GM12874 (cell line): ENCODE results near the gene TFAP2A.

Experiments used
- CTCF ChIP-seq: IDR thresholded peaks from 2 replicates; pipeline ENCODE4 v1.5.1; 2011; ENCODE audit warnings: low read depth, mild to moderate bottlenecking, control low read depth, low read length, moderate library complexity; ENCODE audit not compliant: insufficient read depth

Gene TFAP2A

GRCh38 chr6:10437891-10438290, 23.0 kb upstream of the TFAP2A start:
- no peak for TF ChIP-seq CTCF

- TF ChIP-seq CTCF = no peak
Observed at GRCh38 chr6:10434235-10434634, 19.4 kb upstream of the TFAP2A start.

- no peak for TF ChIP-seq CTCF
Observed at GRCh38 chr6:10433322-10433721, 18.4 kb upstream of the TFAP2A start.

GRCh38 chr6:10431423-10432164, 16.7 kb upstream of the TFAP2A start:
- TF ChIP-seq CTCF = no peak

GRCh38 chr6:10429638-10430427, 15.0 kb upstream of the TFAP2A start:
- TF ChIP-seq CTCF = peak; percentile 46

GRCh38 chr6:10426781-10427279, 12.0 kb upstream of the TFAP2A start:
- TF ChIP-seq CTCF = no peak

GRCh38 chr6:10425975-10426780, 11.3 kb upstream of the TFAP2A start:
- 0 out of 2 replicates have a peak, but pooled peaks have one; percentile 24 for TF ChIP-seq CTCF
